RPMI8226 (cell line): ENCODE measurements around the gene GNAQ.
"Not testable (repeated sequence)": the region's sequence is repeated elsewhere in the genome, so short reads cannot be mapped to it uniquely, and the experiment has no call there.

Experiments
- DNase-seq: peaks from one replicate; pipeline ENCODE4 v3.0.0-alpha.2; 2015

GNAQ gene

GRCh38 chr9:77717608-77718297 lies 313.9 kb downstream of the GNAQ start:
- DNase-seq = not testable (repeated sequence)

DNA sequence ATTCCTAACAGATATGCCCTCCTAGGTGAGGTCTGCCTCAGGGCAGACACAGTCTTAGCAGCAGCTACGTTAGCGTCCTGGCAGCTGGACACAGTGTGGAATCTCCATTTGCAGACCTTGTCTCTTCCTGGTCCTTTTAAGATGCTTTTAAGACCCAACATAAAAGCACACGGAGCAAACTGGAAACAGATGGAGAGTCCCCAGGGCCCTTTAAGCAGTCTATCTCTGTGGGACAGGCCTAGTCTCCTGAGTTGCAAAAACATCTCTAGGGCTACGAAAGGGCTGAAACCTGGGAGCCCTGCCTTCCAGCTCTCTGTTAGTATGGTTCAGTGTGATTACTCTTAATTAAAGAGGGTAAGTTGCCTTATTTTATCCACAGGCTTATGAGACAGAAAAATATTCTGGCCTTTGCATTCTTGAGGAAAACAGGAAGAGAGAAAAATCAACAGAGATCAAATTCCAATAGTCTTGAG lies 317.5 kb downstream of the GNAQ start:
- DNase-seq = no peak

GRCh38 chr9:77712533-77713130 lies 319.0 kb downstream of the GNAQ start:
- DNase-seq = no peak

- no peak for DNase-seq
These were observed 320.5 kb downstream of the GNAQ start for GRCh38 chr9:77710965-77711648.

DNA sequence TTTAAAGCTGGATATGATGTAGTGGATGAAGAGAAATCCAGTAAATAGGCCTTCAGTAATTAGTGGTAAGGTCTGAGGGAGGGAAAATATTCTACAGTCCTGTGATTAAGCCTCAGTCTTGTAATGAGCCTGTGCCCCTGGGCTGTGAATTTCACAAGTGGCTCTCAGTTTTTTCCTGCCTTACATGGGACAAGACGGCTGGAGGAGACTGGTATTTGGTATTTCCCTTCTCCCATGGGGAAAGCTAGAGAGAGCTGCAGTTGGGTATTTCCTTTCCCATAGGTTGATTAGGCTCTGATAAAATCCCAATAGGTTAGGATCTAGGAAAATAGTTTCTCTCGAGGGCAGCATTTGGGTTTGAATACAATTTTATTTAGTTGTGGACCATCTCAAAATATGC lies 321.3 kb downstream of the GNAQ start:
- no peak for DNase-seq

GRCh38 chr9:77708064-77708815 lies 323.4 kb downstream of the GNAQ start:
- no peak for DNase-seq

DNA sequence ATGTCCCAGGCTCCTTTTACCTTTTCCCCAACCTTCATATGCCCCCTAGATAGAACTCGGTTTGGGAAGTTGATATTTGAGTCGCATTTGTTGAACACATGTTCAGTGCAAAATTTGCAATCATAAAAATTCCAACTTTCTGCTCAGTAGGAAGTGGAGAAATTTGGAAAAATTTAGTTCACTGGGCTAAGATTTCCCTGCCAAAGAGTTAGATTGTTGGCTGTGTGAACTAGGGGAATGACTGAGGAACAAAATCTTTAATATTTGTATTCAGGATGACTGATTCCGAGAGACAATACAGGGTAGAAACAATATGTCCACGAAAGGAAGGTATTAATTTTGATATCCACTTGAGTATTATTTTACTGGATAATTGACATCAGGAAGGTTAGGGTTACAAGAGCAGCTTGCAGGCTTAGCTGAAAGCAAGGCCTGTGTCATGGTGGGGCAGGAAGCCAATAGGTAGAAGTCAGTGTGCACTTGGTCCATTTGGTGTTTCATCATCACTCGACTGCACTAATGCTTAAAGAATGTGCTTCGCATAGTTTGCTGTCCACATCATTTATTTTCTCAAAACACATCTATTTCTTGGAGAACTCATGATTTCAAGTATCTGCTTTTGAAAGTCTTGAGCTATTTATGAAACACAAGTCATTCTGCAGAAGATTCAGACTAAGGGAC lies 324.1 kb downstream of the GNAQ start:
- no peak for DNase-seq

DNA sequence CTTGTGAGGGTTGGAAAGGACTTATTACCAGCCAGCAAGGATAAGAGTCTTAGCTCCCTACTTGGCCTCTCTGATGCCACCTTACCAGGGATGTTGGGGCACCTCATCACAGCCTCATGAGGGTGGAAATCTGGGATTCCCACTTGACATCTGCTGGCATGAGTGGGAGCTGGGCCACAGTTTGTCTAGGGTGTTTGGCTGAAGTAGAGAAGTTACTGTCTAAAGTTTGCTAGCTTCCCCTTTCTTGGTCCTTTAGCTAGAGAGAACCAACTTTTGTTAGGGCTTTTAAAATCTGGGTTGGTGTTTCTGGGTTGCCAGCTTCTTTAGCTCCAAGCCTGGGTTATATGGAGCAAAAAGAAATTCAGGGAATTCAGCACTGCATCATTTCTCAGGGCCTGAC lies 326.0 kb downstream of the GNAQ start:
- DNase-seq = no peak

DNA sequence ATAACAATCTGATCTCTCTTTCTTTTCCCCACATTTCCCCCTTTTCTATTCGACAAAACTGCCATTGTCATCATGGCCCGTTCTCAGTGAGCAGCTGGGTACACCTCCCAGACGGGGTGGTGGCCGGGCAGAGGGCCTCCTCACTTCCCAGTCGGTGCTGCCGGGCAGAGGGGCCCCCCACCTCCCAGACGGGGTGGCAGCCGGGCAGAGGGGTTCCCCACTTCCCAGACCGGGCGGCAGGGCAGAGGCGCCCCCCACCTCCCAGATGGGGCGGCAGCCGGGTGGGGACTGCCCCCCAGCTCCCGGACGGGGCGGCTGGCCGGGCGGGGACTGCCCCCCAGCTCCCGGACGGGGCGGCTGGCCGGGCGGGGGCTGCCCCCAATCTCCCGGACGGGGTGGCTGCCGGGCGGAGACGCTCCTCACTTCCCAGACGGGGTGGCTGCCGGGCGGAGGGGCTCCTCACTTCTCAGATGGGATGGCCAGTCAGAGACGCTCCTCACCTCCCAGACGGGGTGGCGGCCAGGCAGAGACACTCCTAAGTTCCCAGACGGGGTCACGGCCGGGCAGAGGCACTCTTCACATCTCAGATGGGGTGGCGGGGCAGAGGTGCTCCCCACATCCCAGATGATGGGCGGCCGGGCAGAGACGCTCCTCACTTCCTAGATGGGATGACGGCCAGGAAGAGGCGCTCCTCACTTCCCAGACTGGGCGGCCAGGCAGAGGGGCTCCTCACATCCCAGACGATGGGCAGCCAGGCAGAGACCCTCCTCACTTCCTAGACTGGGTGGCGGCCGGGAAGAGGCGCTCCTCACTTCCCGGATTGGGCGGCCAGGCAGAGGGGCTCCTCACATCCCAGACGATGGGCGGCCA lies 328.9 kb downstream of the GNAQ start:
- not testable (repeated sequence) for DNase-seq

DNA sequence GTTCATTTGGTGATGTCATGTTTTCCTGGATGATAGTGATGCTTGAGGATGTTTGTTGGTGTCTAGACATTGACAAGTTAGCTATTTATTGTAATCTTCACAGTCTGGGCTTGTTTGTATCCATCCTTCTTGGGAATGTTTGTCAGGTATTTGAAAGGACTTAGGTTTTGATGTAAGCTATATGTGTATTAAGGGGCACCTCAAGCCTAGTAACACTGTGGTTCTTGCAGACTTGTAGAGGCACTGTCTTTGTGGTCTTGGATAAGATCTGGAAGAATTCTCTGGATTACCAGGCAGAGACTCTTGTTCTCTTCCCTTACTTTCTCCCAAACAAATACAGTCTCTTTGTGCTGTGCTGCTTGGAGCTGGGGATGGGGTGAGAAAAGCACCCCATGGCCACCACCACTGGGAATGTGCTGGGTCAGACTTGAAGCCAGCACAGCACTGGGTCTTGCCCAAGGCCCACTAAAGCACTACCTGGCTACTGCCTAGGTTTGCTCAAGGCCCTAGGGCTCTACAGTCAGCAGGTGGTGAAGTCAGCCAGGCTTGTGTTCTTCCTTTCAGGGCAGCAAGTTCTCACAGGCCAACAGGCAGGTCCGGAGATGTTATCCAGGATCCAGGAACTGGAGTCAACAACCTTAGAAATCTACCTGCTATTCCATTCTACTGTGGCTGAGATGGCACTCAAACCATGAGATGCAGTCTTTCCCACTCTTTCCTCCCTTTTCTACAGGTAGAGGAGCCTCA lies 334.2 kb downstream of the GNAQ start:
- no peak for DNase-seq

DNA sequence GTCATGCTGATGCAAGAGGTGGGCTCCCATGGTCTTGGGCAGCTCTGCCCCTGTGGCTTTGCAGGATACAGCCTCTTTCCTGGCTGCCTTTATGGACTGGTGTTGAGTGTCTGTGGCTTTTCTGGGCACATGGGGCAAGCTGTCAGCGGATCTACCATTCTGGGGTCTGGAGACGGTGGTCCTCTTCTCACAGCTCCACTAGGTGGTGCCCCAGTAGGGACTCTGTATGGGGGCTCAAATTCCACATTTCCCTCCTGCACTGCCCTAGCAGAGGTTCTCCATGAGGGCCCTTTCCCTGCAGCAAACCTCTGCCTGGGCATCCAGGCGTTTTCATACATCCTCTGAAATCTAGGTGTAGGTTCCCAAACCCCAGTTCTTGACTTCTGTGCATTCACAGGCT lies 340.9 kb downstream of the GNAQ start:
- not testable (repeated sequence) for DNase-seq

DNA sequence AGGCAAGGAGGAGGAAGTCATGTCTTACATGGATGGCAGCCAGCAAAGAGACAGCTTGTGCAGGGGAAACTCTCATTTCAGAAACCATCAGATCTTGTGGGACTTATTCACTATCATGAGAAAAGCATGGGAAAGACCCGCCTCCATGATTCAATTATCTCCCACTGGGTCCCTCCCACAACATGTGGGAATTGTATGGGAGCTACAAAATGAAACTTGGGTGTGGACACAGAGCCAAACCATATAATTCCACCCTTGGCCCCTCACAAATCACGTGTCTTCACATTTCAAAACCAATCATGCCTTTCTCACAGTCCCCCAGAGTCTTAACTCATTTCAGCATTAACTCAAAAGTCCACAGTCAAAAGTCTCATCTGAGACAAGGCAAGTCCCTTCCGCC lies 341.5 kb downstream of the GNAQ start:
- DNase-seq = not testable (repeated sequence)

GRCh38 chr9:77687737-77688136 lies 343.9 kb downstream of the GNAQ start:
- not testable (repeated sequence) for DNase-seq

GRCh38 chr9:77680581-77680980 lies 351.0 kb downstream of the GNAQ start:
- DNase-seq = no peak

GRCh38 chr9:77679661-77680368 lies 351.8 kb downstream of the GNAQ start:
- DNase-seq = no peak

DNA sequence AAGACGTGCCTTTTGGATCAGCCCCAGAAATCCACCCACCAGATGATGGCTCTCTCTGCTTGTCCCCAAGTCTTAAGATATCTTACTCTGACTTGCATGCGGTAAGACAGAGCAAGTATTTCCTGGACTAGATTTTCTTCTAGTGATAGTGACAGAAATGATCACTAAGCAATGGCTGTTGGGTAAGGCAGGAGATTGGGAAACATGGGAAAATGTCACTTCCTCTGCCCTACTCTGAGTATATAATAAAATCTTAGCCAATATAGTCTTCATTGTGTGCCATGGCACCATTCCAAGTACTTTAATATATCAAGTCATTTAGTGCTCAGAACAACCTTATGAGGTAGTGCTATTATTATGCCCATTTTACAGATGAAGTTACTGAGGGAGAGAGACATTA lies 352.5 kb downstream of the GNAQ start:
- DNase-seq = no peak

- no peak for DNase-seq
These were observed 353.6 kb downstream of the GNAQ start for GRCh38 chr9:77677957-77678535.

- DNase-seq = no peak
These were observed 354.2 kb downstream of the GNAQ start for GRCh38 chr9:77677397-77677796.

DNA sequence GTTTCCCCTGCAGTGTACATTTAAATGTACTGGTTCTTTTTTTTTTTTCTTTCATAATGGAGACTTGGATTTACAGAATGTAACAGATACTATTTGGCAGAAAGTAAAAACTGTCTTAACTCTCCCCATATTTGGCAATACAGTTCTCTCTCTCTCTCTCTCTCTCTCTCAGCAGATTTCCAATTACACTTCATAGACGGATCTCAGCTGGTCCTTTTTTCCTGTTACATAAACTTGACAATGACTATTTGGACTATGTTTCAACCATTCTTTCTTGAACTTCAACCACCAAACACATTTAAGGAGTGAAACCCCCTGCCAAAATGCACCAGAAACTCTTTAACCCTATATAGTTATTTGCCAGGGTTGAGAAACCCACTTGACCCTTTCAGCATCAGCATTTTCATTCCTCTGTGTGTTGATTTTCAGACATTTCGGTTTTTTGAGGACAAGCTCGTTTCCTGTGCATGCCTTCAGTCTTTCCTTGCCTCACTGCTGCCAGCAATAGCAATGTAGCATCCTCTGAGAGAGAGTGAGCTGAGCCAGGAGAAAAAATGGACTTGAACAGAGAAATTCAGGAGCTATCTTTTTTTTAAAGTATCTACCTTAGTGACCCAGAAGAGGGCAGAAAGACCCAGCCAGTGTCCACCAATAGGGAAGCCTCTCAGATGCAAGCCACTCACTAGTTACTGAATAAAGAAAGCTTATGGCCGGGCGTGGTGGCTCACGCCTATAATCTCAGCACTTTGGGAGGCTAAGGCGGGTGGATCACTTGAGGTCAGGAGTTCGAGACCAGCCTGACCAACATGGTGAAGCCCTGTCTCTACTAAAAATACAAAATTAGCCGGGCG lies 357.4 kb downstream of the GNAQ start:
- DNase-seq = no peak
